ENCODE results near the gene DSCAM.
"Not testable (repeated sequence)": the region's sequence is repeated elsewhere in the genome, so short reads cannot be mapped to it uniquely, and the experiment has no call there.

The DSCAM gene, protein sequence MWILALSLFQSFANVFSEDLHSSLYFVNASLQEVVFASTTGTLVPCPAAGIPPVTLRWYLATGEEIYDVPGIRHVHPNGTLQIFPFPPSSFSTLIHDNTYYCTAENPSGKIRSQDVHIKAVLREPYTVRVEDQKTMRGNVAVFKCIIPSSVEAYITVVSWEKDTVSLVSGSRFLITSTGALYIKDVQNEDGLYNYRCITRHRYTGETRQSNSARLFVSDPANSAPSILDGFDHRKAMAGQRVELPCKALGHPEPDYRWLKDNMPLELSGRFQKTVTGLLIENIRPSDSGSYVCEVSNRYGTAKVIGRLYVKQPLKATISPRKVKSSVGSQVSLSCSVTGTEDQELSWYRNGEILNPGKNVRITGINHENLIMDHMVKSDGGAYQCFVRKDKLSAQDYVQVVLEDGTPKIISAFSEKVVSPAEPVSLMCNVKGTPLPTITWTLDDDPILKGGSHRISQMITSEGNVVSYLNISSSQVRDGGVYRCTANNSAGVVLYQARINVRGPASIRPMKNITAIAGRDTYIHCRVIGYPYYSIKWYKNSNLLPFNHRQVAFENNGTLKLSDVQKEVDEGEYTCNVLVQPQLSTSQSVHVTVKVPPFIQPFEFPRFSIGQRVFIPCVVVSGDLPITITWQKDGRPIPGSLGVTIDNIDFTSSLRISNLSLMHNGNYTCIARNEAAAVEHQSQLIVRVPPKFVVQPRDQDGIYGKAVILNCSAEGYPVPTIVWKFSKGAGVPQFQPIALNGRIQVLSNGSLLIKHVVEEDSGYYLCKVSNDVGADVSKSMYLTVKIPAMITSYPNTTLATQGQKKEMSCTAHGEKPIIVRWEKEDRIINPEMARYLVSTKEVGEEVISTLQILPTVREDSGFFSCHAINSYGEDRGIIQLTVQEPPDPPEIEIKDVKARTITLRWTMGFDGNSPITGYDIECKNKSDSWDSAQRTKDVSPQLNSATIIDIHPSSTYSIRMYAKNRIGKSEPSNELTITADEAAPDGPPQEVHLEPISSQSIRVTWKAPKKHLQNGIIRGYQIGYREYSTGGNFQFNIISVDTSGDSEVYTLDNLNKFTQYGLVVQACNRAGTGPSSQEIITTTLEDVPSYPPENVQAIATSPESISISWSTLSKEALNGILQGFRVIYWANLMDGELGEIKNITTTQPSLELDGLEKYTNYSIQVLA (N-terminal part only)

DNA sequence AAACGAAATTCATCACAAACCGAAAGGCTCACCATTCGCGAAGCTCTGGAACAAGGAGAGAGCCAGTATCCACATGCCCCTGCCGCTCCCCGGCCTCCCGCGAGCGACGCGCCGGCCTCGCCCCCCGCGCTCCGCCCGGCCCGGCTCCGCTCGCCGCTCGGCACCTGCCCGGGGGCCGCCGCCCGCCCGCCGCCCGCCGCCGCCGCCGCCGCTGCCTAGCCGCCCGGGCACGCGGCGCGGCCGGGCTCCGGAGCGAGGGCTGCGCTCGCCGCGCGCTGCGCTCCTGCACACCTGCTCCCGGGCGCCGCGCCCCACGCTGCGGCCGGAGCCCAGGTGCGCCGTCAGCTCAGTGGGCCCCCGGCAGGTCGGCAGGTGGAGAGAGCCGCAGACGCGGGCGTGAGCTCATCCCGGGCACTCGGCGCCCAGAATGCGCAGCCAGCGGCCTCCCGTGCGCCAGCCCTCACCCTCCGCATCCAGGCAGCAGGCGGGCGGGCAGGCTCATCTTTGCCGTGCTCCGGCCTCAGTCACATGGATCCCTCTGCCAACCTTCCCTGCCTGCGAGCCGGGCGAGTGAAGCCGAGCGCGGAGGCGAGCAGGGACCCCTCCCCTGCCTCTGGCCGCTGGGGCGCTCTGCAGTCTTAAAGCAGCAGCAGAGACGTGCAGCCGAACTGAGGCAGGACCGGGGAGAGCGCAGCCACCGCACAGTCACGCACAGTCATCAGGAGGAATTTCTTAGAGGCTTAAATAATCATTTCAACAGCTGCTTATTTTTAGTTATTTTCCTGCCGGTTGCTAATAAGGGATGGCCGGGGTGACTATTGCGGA is at the start of gene DSCAM:
TSS of gene DSCAM (minus strand) at position 572 of the 825 bp plus-strand sequence. CDS start at position 75, 497 bp downstream.
- no peak for DNase-seq (ENCODE audit: low read depth)

DNA sequence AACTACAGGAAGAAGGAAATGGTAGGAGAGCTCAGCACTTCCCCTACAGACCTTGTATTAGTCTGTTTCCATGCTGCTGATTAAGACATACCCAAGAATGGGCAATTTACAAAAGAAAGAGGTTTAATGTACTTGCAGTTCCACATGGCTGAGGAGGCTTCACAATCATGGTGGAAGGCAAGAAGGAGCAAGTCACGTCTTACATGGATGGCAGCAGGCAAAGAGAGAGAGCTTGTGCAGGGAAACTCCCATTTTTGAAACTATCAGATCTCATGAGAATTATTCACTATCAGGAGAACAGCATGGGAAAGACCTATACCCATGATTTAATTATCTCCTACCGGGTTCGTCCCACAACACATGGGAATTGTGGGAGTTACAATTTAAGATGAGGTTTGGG is 48.7 kb upstream of the DSCAM start:
- not testable (repeated sequence) for DNase-seq (ENCODE audit: low read depth)

DNA sequence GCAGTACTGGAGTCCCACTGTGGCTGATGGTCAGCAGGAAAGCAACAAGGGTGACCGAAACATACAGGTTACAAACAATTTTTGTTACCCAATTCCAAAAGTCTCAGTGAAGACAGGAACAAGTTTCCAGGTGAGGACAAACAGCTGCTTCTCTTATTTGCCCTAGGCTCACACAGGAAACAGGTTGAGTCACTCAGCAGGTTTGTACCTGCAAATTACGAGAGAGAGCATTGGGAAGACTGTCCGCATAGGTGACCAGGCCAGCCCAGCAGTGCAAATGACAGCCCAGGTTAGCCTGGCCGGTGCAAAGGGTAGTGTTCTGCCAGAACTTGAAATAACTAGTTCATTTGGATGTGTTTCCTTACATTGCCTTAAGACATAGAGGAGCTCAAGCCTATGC is 40.0 kb upstream of the DSCAM start:
- no peak for DNase-seq (ENCODE audit: low read depth)

DNA sequence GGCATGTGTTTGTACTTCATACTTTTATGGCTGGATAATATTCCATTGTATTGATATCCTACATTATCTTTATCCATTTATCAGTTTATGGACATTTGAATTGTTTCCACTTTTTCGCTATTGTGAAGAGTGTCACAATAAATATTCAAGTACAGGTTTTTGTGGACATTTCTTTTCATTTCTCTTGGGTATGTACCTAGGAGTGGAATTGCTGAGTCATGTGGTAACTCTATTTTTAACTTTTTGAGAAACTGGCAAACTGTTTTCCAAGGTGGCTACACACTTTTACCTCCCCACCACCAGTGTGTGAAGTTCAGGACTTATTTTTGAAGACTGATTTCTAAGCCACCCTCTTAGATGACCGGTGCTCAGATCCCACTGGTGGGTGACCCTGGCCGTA is 39.0 kb upstream of the DSCAM start:
- DNase-seq (ENCODE audit: low read depth), result no peak

DNA sequence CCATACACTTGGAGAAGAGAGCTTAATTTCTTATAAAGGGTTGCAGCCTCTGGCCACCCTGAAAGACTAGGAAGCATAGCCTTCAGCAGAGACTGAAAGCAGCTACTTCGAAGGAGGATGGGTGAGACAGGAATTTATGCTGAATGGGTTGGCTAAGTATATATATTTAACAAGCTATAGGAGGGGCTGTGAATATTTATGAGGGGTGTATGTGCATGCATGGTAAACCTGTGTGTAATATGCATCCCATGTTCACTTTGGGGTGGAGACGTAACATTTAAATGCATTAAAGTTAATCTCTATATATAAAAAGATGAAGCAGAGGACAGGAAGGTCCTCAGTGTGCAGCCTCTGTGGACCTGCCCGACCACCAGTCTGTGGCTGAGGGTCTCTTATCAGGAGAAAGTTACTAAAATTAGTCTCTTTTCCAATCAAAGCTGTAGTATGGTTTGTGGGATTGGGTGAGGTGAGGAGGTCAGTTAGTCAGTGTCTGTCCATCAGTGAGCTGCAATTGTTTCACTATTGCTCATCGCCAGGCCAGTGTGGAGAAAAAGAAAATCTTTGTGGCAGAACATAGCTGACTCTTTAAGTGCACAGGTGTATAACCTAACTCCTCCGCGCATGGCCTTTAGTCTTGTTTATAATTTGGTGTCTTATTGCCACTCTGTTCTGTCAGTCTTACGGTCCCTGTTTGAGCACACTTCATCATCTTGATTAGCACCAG is 35.4 kb upstream of the DSCAM start:
- no peak for DNase-seq (ENCODE audit: low read depth)

DNA sequence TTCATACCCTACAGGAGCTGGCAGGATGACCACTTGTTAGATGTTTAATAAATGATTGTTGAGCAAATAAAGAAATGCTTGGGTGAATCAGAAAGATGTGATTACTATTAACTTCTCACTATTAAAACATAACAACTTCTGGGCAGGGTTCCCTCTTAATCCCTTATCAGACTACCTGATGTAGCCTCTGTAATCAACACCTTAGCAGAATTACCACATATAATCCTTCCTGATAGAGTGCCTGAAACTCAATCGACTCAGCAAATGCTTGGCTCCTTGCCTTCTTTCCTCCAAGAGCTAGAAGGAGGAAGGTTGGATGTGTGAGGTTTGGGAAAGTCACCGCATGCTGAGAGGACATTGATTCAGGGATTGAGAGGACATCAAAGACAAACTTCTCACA is 34.8 kb upstream of the DSCAM start:
- no peak for DNase-seq (ENCODE audit: low read depth)

DNA sequence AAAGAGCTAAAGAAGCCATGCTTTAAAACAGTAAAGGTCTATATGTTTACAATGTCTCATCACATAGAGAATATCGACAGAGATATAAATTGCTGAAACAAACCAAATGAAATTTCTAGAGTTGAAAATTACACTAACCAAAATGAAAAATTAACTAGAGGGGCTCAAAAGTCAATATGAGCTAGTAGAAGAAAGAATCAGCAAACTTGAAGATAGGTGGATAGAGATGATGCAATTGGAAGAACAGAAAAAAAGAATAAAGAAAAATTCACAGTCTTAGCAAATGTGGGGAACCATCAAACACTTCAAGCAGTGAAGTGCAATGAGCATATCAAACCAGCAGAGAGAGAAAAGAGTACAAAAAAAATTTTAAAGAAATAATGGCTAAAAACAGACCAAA is 24.1 kb upstream of the DSCAM start:
- DNase-seq (ENCODE audit: low read depth), result no peak

DNA sequence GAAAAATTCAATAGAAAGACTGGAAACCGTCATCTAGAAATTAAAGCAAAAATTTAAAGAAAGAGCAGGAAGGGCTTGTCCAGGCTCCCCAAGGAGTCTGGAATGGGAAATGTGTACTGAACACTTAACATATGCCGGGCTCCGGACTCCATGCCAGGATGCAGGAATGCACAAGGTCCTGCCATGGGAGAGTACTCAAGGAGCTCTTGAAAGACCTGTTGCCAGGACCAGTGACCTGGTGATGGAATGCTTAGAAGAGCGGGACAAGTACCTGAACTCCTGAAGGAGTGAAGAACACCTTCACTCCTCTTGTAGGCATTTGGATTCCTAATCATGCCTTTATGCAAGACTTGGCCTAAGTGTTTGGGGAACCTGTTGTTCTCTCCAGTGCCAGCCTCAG is 16.9 kb upstream of the DSCAM start:
- no peak for DNase-seq (ENCODE audit: low read depth)

DNA sequence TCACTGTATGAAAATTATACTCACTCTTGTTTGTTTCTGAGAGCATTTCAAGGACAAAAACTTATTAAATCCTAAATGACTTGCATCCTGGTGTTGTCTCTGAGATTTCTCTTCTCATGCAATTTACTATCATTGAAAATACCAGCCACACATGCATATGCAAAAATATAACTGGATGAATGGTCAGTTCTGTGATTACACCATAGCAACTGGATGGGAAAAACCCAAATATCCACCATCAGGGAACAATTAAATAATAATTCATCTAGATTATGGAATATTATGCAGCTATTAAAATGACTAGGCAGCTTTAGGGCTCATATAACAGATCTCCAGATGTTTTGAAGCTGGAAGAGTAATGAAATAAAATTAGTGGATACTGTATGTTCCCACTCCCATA is 11.6 kb upstream of the DSCAM start:
- no peak for DNase-seq (ENCODE audit: low read depth)

DNA sequence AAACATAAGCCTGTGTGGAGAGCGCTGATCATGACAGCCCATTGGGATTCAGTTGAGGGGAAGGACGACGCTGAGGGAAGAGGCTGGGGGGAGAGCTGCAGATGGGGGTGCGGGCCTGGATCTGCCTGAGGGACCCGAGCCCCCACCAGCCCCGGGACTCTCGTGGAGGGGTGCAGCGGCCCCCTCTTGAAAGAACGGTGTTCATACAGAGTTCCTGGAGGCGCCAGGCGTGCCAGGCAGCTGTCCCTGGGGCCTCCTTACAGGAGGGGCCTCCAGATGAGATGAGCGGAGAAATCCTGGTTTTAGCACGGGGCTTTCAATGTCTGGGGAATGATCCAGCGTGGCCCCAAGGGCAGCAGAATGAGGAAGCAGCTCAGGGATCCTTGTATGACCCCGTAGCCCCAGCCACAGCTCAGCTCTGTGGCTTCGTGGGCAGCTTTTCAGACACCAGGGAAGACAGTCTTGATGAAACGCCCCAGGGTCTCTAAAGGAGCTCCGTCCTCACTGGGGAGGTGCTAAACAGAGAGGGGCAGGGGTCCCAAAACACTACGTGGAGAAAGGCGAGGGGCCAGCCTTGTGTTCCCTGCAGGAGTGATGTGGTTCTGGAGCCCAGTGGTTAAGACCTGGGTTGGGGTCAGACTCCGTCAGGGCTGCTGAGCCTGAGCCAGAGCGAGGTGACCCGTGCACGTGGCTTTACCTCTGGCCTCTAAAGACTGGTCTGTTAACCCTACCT is 7.2 kb upstream of the DSCAM start:
- DNase-seq (ENCODE audit: low read depth), result no peak

DNA sequence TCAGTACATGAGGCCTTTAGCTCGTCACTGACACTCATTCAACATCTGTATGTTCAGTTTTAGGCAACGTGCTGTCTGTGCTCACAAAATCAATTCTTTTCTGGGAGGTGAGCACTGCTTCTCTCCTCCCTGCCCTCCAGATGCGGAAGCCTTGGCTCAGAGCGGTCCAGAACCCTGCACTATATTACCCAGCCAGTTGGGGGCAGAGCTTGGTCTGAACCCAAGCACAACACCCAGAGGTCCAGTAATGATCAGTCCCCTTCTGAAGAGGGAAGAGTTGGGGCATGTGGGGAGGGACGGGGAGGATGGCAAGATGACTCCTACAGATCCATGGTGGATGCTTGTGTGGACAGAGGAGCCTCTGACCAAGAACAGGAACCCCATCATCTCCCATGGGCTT is 5.6 kb upstream of the DSCAM start:
- DNase-seq (ENCODE audit: low read depth), result no peak

DNA sequence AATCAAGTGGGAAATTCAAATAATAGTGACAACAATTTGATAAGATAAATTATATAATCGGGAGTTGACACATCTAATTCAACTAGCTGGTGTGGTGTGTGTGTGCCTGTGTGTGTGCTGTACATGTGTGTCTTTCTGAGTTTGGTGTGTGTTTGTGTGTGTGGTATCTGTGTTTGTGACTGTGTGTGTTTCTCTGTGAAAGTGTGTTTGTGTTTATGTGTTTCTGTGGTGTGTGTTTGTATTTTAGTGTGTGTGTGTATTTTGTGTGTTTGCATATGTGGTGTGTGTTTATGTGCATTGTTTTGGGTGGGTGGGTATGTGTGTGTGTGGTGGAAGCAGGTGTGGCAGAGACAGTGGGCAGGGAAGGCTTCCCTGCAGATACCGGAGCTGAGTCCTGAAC is 4.8 kb upstream of the DSCAM start:
- DNase-seq (ENCODE audit: low read depth), result no peak

DNA sequence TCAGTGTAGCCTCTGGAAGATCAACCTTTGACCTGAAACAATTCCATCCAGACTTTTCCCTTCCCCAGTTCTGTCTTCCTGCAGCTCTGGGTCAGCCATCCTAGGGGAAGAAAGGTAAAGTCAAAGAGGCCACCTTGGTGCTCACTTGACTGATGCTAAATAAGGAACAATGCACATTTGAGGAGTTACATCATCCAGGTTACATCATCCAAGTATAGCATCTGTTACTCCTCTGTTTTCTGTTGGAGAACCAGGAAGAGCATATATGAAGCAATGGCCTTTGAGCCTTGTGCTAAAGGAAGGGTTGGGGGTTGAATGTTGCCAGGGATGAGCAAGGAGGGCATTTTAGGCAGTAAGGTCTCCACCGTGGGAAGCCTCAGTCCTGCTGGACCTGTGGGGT is 3.1 kb upstream of the DSCAM start:
- DNase-seq (ENCODE audit: low read depth), result no peak

DNA sequence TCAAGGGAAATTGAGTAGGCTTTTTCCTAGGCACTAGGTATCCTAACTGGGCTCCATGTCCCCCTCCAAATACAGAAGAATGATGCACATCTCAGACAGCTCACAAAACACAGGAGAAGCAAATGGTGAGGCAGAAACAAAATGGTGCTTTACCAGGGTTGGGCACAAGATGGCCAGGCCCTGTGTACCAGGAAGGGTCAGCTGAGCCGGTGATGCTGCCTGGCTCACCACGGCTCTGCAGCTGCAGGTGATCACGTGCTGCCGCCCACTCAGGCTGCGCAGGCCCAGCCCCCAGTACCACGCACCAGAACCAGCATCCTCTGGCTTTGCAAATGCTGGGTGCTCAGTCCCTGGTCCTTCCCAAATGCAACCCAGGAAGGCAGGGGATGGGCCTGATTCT is 993 bp upstream of the DSCAM start:
- no peak for DNase-seq (ENCODE audit: low read depth)

DNA sequence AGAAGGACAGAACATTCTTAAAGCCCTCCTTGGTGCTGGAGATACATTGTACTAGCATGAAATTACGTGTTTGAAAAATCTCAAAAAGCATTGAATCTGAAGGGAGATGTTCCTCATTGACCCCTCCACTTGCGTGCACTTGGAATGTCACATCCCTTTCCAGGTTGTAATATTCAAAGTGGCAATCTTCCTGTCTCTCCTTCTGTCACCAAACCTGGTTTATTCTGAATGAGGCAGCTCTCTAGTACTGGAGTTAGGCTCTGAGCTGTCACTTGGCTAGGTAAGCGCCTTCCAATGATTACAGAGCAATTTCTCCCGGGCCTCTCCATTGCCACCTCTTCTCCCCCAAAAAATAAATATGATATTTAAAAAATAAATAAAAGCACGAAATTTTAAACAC is 855 bp downstream of the DSCAM start:
- DNase-seq (ENCODE audit: low read depth), result no peak

DNA sequence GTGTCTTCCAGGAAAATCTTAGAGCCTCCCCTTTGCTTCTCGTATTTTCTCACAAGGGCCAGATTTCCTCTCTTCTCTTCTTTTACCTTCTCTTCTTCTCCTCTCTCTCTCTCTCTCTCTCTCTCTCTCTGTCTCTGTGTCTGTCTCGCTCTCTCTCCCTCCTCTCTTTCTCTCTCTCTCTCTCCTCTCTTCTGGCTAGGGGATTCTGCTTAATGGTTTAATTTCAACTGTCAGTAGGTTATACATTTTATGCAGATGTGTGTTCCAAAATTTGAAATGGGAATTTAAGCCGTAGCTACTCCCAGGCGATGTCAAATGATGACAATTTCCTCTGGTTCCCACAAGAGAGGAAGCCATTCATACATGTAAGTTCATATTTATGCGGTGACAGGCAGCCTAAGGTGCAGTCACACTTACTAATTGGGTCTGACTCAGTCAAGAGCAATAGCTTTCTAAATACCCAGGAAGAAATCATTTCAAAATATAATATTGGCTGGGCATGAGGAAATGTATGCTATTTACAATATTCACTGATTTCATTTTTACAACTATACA is 1.4 kb downstream of the DSCAM start:
- DNase-seq (ENCODE audit: low read depth), result no peak

DNA sequence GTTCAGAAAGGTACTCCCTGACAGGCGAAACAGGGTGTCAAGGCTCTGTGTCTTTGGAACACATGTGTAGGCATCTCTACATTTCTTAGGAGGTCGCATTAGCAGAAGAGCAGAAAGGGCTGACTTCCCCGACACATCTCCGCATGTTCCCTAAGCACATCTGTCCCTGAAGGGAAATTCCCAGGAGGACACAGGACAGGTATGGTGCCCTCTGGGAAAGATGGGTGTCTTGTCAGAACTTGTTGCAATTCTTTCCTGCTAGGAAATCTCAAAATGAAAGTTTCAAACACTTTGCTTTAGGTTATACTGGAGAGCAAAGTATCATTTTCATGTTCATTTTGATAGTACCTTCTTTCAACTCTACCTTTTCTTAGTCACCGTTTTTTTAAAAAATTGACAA is 2.0 kb downstream of the DSCAM start:
- DNase-seq (ENCODE audit: low read depth), result no peak

DNA sequence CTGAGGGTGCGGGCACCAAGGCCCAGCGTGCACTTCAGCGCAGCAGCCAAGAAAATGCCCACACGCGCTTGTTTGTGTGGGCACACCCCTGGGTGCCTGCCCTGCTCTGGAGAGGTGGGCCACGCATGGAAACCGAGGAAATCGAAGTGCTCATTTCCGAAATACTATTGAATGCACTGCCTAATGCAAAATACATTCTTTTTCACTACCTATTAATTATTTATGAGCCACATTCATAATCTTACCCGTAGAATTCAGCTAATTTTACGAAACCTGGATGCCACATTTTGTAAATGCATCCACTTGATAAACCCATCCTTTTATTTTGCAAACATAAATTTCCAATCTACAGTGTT is 4.8 kb downstream of the DSCAM start:
- no peak for DNase-seq (ENCODE audit: low read depth)

DNA sequence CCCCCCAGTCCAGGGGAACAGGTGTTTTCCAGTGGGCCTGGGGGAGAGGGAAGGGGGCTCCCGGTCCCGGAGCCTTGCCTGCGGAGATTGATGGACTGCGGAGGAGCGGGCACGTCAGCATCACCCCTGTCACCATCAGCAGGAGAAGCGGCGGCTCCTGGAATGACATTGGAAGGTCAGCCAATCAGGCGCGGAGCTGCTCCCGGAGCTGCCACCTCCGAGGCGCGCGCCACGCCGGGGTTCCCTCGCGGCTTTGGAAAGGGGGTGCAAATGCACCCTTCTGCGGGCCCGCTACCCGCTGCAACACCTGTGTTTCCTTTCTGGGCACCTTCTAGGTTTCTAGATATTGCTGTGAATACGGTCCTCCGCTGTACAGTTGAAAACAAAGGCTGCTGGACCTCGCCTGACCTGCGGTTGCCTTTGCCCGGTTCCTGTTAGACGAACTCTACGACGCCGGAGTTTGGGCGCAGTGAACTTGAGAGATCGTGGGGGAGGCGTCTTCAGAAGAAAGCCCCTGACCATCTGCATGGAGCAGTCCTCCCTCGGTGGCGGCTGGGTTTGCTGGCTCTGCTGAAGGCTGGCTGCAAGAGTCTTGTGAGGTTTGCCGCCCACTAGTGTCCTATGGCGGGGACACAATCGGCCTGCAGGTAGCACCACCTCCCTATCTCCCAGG is 5.3 kb downstream of the DSCAM start:
- no peak for DNase-seq (ENCODE audit: low read depth)
